AG09319 (cell line): ENCODE results near the gene ZFP91.

ENCODE experiments used
- DNase-seq: peaks from one replicate; pipeline ENCODE4 v3.0.0-alpha.2; 2010; ENCODE audit warnings: low read depth; ENCODE audit errors: extremely low read depth
- TF ChIP-seq, protein P1 (sequence below): IDR thresholded peaks from 2 replicates; pipeline ENCODE4 v1.5.1; 2011; ENCODE audit warnings: low read depth, mild to moderate bottlenecking, inconsistent platforms, low read length, moderate library complexity

ZFP91 gene

GRCh38 chr11:58578635-58579191 lies at the start of gene ZFP91:
TSS of gene ZFP91 (plus strand) at chr11:58579063. CDS start at chr11:58579282, 219 bp downstream.
- TF ChIP-seq, protein P1, sequence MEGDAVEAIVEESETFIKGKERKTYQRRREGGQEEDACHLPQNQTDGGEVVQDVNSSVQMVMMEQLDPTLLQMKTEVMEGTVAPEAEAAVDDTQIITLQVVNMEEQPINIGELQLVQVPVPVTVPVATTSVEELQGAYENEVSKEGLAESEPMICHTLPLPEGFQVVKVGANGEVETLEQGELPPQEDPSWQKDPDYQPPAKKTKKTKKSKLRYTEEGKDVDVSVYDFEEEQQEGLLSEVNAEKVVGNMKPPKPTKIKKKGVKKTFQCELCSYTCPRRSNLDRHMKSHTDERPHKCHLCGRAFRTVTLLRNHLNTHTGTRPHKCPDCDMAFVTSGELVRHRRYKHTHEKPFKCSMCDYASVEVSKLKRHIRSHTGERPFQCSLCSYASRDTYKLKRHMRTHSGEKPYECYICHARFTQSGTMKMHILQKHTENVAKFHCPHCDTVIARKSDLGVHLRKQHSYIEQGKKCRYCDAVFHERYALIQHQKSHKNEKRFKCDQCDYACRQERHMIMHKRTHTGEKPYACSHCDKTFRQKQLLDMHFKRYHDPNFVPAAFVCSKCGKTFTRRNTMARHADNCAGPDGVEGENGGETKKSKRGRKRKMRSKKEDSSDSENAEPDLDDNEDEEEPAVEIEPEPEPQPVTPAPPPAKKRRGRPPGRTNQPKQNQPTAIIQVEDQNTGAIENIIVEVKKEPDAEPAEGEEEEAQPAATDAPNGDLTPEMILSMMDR: no peak
- DNase-seq: peak; percentile 98

GRCh38 chr11:58530236-58530635 lies 48.6 kb upstream of the ZFP91 start:
- TF ChIP-seq, protein P1: no peak
- DNase-seq: no peak

GRCh38 chr11:58531865-58532341 lies 47.0 kb upstream of the ZFP91 start:
- no peak for DNase-seq
- TF ChIP-seq, protein P1: no peak

DNA sequence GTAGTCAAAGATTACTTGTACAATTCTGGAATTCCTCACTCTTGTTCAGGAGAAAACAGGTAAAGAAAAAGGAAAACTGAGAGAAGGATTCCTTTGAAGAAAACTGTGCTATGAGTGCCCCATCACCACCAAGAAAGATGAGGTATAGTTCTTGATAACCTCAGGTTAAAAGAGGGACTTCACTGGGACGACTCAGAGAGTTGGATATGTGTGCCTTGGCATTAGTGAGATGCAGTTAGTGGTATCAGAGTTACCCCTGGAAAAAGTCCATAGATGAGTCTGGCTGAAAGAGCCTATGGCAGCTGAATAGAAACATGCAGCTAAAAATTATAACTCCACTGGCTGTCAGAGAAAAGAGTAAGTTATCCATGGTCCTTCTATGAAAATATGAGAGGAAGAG lies 32.0 kb upstream of the ZFP91 start:
- TF ChIP-seq, protein P1: no peak
- DNase-seq: no peak

DNA sequence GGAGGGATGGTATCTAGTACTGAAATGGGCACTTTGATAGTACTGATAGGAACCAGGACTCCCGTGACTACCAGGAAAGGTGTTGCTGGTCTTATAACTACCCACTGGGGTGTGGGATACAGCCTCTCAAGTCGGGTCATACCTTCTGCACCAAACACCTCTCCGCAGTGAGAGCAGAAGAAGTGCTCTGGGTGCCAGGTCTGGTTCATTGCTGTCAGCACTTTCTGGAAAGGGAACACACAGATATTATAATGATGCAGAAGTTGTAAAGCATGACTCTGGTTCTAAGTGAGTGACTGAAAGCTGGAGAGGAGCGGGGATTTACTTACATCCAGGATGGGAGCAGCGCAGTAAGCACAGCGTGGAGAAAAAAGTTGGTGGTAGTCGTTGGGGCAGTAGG lies 29.2 kb upstream of the ZFP91 start:
- no peak for DNase-seq
- TF ChIP-seq, protein P1: no peak

DNA sequence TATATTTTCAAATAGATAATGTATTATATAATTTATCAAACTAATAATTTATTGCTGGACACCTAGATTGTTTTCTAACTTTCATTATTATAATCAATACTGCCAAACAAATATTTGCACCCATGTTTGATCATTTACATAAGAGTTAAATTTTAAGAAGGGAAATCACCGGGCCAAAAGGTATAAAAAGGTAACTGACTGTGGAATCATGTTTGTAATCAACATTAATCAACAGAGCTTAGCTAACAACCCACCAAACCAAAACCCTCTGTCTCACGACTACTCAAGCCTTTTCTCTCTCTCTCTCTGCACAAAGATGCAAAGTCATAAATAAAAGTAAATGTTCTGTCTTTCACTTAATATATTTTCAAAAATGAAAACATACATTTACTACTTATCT lies 18.0 kb upstream of the ZFP91 start:
- TF ChIP-seq, protein P1: no peak
- DNase-seq: no peak

GRCh38 chr11:58561394-58562098 lies 17.3 kb upstream of the ZFP91 start:
- no peak for DNase-seq
- TF ChIP-seq, protein P1: no peak
